MM.1S (cell line): ENCODE results near the gene ANXA11.
"Not testable (repeated sequence)": the region's sequence is repeated elsewhere in the genome, so short reads cannot be mapped to it uniquely, and the experiment has no call there.

ENCODE experiments used
- EZH2 ChIP-seq: fragments of 300-600 bp; sonication (generic); optimal IDR thresholded peaks from 2 replicates; pipeline ENCODE3; 2017; ENCODE audit warnings: low read depth, mild to moderate bottlenecking, antibody characterized with exemption, low read length, mixed read lengths
- EZH2phosphoT487 ChIP-seq: fragments of 300-600 bp; sonication (generic); IDR thresholded peaks from 2 replicates; pipeline ENCODE4 v1.6.1; 2018; ENCODE audit warnings: antibody characterized with exemption, low read length
- TF ChIP-seq, protein P1 (sequence below): fragments of 300-600 bp; sonication (generic); IDR thresholded peaks from 2 replicates; pipeline ENCODE4 v1.5.1; 2016; ENCODE audit warnings: antibody characterized with exemption, low read length, mixed read lengths

DNA sequence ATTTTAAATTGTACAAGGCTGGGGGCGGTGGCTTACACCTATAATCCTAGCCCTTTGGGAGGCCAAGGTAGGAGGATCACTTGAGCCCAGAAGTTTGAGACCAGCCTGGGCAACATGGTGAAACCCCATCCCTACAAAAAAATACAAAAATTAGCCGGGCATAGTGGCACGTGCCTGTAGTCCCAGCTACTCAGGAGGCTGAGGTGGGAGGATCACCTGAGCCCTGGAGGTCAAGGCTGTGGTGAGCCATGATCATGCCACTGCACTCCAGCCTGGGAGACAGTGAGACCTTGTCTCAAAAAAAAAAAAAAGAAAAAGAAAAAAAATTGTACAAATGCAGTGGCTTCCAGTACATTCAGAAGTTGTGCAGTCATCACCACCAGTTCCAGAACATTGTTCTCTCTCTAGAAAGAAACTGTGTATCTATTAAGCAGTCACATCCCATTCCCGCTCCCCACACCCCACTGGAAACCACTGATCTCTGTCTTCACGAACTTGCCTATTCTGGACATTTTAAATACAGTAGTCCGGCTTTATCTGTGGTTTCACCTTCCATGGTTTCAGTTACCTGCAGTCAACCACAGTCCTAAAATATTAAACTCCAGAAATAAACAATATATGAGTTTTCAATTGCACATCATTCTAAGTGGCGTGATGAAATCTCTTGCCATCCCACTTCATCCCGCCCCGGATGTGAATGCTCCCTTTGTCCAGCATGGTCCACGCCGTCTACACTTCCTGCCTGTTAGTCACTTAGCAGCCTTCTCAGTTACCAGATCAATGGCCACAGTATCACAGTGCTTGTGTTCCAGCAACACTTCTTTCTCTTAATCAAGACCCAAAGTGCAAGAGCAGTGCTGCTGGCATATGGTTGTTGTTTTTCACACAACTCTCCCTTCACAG lies 59.7 kb downstream of the ANXA11 start:
- TF ChIP-seq, protein P1, sequence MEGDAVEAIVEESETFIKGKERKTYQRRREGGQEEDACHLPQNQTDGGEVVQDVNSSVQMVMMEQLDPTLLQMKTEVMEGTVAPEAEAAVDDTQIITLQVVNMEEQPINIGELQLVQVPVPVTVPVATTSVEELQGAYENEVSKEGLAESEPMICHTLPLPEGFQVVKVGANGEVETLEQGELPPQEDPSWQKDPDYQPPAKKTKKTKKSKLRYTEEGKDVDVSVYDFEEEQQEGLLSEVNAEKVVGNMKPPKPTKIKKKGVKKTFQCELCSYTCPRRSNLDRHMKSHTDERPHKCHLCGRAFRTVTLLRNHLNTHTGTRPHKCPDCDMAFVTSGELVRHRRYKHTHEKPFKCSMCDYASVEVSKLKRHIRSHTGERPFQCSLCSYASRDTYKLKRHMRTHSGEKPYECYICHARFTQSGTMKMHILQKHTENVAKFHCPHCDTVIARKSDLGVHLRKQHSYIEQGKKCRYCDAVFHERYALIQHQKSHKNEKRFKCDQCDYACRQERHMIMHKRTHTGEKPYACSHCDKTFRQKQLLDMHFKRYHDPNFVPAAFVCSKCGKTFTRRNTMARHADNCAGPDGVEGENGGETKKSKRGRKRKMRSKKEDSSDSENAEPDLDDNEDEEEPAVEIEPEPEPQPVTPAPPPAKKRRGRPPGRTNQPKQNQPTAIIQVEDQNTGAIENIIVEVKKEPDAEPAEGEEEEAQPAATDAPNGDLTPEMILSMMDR = not testable (repeated sequence)
- TF ChIP-seq EZH2, EZH2phosphoT487: not testable (repeated sequence)
